Stimulated activated CD8-positive, alpha-beta memory T cell treated with anti-CD3 and anti-CD28 coated beads, Interleukin-4, amount 100 ng/mL, for 24 hours (primary cell): ENCODE measurements around the gene PPFIBP2.

Experiments
- DNase-seq: peaks from one replicate; pipeline ENCODE4 v3.0.0-alpha.2; 2020; ENCODE audit warnings: low read depth

PPFIBP2 gene

GRCh38 chr11:7551571-7551970, 37.8 kb downstream of the PPFIBP2 start:
- DNase-seq, result no peak

DNA sequence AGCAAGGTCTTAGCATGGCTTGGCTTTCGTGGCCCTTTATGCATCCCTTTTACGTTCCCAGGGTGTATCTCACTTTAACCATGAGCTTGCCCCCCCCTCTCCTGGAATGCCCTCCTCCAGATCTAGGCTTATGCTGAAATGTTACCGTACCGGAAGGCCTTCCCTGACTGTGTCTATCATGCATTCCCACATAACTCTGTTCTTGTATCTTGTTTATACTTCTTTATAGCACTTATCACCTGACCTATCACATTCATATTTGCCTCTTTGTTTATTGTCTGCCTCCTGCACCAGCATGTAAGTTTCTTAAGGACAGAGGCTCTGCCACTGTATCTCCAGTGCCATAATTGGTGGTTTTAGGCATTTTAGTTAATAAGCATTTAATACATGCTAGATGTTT, 38.9 kb downstream of the PPFIBP2 start:
- no peak for DNase-seq

GRCh38 chr11:7555052-7555699, 41.4 kb downstream of the PPFIBP2 start:
- no peak for DNase-seq

DNA sequence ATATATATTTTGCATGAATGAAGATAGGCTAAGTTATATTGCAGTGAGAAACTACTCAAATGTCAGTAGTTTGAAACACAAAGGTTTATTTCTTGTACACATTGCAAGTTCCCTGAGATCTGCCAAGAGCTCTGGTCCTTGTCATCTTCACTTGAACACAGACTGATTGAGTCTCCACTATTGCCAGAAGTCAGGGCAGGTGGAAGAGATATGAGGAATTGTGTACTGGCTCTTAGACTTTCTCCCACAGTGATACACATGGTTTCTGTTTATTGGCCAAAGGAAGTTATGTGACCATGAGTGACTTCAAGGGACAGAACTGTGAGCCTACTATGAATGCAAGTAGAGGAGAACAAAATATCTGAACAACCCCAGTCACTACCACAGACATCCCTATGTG, 44.2 kb downstream of the PPFIBP2 start:
- DNase-seq, result no peak

DNA sequence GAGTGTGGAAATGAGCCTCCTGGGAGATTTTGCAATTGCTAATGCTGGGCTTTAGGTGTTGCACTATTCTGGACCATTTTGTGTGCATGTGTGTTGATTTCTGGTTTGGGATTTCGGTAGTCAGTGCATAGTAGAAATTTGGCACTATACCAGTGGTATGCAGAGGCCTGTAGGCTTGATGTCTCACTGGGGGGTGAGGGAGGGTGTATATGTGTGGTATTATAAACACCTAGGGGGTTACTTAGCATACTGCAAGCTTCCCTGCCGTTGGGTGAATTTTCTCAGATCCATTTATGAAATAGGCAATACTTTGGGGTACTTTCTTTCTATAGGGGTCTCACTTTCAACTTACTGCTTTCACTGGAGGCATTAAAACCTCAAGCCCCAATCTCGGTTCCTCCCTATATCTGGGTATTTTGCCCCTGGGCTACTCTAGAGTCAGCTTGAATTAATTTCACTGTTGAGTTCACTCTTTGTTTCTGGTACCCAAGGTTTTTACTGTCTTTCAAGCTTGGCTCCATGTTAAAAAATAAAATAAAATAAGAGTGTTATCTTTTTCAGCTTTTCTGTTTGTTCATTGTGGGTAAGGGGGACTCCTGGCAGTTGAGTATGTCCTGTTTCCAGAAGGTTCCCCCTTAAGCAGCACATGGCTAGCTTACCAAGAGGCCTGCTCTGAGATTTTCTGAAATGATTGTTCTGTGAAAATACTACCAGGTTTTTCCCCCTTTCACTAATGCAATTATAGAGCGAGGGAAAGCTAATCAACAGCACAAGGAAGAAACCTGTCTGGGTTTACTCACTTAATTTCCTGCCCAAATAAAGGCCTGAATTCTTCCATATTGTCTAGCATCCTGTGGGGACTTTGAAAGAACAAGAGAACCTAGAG, 45.8 kb downstream of the PPFIBP2 start:
- no peak for DNase-seq

DNA sequence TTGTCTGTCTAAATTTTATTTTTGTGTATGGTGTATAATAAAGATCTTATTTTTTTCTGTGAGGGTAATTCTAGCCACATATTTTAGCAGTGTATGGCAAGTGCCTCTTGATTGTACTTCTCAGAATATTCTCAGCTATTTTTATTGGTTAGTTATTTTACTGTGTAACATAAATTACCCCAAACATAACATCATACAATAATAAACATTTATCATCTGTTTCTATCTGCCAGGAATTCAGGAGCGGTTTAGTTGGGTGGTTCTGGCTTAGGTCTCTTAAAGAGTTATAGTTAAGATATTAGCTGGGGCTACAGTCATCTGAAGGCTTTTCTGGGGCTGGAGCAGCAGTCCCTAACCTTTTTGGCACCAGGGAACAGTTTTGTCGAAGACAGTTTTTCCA, 47.8 kb downstream of the PPFIBP2 start:
- DNase-seq, result no peak

DNA sequence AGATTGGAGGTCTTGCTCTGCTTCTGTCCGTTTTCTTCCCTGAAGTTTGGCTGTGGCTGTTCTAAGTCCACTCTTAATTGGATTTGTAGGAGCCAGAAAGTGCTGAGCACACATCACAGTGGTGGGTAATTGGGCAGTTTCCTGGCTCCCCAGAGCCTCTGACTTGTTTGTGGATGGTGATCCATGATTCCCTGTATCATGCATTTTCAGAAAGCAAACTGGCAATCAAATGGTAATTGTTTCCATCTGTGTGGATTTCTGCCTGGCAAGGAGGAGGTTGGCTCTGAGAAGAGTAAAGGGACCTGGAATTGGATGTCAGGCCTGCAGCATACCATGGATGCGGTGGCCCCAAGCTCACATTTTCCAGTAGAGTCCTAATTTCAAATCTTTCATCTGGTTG, 49.5 kb downstream of the PPFIBP2 start:
- no peak for DNase-seq

DNA sequence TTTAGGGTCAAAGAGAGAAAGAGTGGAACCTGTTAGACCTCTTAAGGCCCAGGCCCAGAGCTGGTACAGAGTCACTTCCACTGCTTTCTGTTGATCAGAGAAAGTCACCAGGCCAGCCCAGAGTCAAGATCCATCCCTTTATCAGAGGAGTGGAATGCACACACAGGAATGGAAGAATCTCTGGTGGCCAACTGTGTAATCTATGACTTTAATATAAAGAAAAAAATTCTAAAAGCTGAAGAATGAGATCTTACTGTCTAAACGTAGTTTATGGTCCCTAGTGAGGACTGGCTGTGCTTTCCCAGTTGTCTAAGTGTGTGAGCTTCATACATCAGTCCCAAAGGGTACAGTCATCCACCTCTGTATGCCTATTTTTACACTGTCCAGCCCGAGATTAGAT, 51.0 kb downstream of the PPFIBP2 start:
- DNase-seq, result no peak

DNA sequence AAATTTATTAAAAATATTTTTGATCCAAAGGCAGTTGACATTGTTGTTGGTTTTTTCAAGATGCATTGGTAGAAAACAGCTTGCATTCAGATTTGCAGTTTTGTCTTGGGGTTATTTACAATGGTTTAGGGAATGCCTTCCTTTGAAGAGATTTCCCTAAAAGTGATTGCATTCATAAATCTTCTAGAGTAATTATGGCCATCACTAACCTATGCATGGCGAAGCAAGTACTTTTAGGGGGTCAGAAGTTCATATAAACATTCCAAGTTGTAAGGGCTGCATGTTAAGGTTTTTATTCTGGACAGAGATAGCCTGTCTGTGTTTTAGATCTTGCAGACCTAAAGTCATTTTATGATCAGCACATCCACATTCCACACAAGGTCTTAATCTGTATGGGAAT, 53.5 kb downstream of the PPFIBP2 start:
- no peak for DNase-seq

- no peak for DNase-seq
Measured at GRCh38 chr11:7569044-7569443, 55.2 kb downstream of the PPFIBP2 start.

- DNase-seq, result no peak
Measured at GRCh38 chr11:7570241-7570640, 56.4 kb downstream of the PPFIBP2 start.

DNA sequence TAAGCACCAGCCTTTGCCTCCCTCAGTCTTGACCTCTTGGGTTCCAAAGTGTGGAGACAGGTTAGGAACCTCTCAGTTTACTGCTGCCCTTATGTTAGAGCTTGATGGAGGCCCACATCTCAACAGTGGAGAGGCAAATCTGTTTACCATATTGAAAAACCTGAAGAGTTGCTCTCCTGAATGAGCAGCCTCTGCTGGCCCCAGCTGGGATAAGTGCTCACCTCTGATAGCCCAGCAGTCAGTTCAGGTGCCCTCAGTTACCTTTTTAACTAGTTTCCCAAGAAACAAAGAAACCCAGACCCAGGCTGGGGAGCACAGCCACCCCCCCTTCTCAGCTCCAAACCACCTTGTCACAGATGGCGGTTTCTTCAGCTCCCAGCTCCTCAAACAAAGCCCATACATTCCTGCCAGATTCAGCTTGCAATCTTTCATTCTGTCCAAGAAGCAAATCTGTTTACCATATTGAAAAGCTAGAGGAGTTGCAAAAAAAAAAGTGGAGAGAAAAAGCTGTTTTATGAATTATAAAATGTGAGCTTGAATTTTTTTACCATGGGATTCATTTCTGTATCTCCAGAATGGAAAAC, 57.2 kb downstream of the PPFIBP2 start:
- no peak for DNase-seq

- no peak for DNase-seq
Measured at GRCh38 chr11:7571640-7572000, 57.8 kb downstream of the PPFIBP2 start.

GRCh38 chr11:7572001-7572712, 58.4 kb downstream of the PPFIBP2 start:
- DNase-seq, result no peak

- DNase-seq, result no peak
Measured at GRCh38 chr11:7573193-7573557, 59.4 kb downstream of the PPFIBP2 start.

GRCh38 chr11:7573558-7574296, 59.9 kb downstream of the PPFIBP2 start:
- DNase-seq, result no peak

GRCh38 chr11:7574491-7575130, 60.8 kb downstream of the PPFIBP2 start:
- DNase-seq, result no peak

DNA sequence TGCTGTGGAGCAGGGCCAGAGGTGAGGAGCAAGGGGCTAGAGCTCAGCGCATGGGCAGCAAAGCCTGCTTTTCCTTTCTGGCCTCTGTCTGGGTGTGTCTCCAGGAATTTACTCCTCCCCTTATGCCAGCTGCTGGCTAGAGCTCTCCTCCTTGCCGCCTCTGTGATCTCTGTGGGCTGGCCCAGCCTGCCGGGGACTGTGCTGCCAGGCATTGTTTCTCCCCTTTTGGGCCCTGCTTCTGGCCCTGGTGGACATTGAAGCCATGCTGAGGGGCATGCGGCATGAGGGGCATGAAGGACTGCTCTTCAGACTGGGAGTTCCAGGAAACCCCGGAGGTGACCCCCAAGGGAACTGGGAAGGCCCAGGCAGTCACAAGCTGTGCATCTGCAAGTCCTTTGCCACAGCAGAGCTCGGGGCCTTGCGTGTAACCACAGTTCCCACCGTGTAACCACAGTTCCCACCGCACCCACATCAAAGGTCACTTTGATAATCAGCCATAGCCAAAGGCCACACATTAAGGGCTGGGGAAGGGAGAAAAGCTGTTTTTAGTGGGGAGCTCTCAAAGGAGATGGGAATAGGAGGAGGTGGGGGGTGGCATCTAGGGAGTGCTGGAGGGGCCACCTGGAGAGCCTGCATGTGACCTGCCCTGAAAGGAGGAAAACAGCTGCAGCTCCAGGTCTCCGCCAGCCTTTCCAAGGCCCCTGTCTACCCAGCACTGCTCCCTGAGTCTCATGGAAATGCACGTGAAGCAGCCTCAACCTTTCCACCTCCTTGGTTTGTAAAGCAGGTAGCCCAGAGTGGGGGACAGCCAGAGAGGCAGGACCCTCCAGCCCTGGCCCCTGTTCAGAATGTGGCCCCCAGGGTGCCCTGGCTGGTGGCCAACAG, 62.3 kb downstream of the PPFIBP2 start:
- no peak for DNase-seq

DNA sequence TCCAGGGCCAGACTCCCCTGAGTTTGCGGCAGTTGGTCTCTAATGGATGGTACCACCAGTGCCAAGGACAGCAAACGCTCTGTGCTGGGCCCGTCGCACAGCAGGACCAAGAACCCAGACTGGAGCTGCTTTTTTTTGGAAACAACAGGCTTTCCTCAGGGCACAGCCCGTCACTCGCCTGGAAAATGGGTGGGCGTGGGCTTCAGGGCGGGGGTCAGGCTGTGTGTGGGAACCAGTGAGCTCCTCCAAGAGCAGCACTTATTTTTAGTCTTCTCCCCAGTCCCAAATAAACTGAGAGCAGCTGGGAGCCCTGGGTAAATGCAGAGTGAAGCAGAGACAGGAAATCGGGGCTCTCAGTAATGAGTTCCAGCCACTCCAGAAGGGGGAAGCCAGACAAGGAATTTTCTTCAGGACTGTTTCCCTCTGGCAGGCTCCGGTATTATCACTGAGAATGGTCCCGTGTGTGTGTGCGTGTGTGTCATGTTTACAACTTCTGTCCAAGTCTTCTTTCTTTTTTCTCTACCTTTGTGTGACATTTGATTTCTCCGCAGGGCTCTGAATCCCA, 63.0 kb downstream of the PPFIBP2 start:
- DNase-seq, result no peak
